Panc1 (cell line): ENCODE results near the gene IREB2.

Experiments used
- POLR2AphosphoS5 ChIP-seq: IDR thresholded peaks from 2 replicates; pipeline ENCODE4 v1.6.1; 2012; ENCODE audit warnings: mild to moderate bottlenecking, low read depth, low read length, moderate library complexity
- SIN3A ChIP-seq: IDR thresholded peaks from 2 replicates; pipeline ENCODE4 v1.6.1; 2012; ENCODE audit warnings: low read depth, mild to moderate bottlenecking, low read length, moderate library complexity, borderline replicate concordance; ENCODE audit not compliant: insufficient read depth
- TF ChIP-seq, protein P1 (sequence below): fragments of 450-650 bp; IDR thresholded peaks from 2 replicates; pipeline ENCODE4 v1.5.1; 2017; ENCODE audit warnings: mild to moderate bottlenecking

DNA sequence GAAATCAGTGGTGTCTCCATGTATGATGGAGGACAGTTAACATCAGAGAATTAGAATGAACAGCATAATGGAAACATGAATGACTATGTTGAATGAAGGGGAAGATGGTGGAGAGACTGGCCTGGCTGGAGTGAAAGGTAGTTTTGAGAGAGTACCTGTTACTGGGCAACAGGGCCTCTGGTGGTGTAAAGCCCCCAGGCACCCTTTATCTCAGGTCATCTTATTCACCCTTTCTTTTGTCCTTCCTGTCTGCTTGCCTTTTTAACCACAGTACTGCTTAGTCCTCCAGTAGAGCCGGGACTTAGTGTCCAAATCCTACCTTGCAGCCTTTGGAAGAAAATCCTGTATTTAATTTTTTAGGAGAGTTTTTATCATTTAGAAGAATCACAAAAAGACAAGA, 6.2 kb downstream of the IREB2 start:
- TF ChIP-seq SIN3A: no peak
- TF ChIP-seq, protein P1, sequence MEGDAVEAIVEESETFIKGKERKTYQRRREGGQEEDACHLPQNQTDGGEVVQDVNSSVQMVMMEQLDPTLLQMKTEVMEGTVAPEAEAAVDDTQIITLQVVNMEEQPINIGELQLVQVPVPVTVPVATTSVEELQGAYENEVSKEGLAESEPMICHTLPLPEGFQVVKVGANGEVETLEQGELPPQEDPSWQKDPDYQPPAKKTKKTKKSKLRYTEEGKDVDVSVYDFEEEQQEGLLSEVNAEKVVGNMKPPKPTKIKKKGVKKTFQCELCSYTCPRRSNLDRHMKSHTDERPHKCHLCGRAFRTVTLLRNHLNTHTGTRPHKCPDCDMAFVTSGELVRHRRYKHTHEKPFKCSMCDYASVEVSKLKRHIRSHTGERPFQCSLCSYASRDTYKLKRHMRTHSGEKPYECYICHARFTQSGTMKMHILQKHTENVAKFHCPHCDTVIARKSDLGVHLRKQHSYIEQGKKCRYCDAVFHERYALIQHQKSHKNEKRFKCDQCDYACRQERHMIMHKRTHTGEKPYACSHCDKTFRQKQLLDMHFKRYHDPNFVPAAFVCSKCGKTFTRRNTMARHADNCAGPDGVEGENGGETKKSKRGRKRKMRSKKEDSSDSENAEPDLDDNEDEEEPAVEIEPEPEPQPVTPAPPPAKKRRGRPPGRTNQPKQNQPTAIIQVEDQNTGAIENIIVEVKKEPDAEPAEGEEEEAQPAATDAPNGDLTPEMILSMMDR: no peak
- TF ChIP-seq POLR2AphosphoS5: no peak
